Endothelial cell of umbilical vein (primary cell): ENCODE results near the gene SSRP1.
"Not testable (repeated sequence)": the region's sequence is repeated elsewhere in the genome, so short reads cannot be mapped to it uniquely, and the experiment has no call there.

Experiments
- CTCF ChIP-seq, 2 donors: IDR thresholded peaks; 1 replicate in 1 of 2; 2 replicates in 1 of 2; pipeline ENCODE4 v1.5.1; 2011; ENCODE audit warnings: low read length in 2 of 2, mild to moderate bottlenecking in 2 of 2, moderate library complexity in 2 of 2, control low read depth in 1 of 2, inconsistent platforms in 1 of 2, low read depth in 1 of 2; ENCODE audit not compliant: insufficient read depth in 1 of 2; ENCODE audit errors: extremely low read depth in 1 of 2
- FOS ChIP-seq: IDR thresholded peaks from 2 replicates; pipeline ENCODE4 v1.6.1; 2011; ENCODE audit warnings: mild to moderate bottlenecking, low read length, moderate library complexity, borderline replicate concordance; ENCODE audit not compliant: insufficient read depth
- POLR2AphosphoS5 ChIP-seq: IDR thresholded peaks from 2 replicates; pipeline ENCODE4 v1.6.1; 2012; ENCODE audit warnings: low read depth, mild to moderate bottlenecking, control low read depth, low read length, moderate library complexity; ENCODE audit not compliant: insufficient read depth

DNA sequence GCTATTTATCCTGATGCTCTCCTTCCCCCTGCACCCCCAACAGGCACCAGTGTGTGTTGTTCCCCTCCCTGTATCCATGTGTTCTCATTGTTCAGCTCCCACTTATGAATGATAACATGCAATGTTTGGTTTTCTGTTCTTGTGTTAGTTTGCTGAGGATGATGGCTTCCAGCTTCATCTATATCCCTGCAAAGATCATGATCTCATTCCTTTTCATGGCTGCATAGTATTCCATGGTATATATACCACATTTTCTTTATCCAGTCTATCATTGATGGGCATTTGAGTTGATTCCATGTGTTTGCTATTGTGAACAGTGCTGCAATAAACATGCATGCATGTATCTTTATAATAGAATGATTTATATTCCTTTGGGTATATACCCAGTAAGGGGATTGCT lies 25.7 kb upstream of the SSRP1 start:
- TF ChIP-seq CTCF (IDR thresholded peaks at IDR 0.05; ENCODE audit: extremely low read depth in 1 of 2, insufficient read depth in 1 of 2, low read depth in 1 of 2, low read length in 2 of 2); POLR2AphosphoS5; FOS: not testable (repeated sequence)
